IPS-15b (cell line): ENCODE data around the gene EPS8L3.
"Not testable (repeated sequence)": the region's sequence is repeated elsewhere in the genome, so short reads cannot be mapped to it uniquely, and the experiment has no call there.

Source experiments
- H3K27me3 ChIP-seq: one replicate; pipeline ENCODE4 v1.6.1; 2013; ENCODE audit warnings: low read length; ENCODE audit not compliant: control insufficient read depth, insufficient read depth
- H3K36me3 ChIP-seq: one replicate; pipeline ENCODE4 v1.6.1; 2013; ENCODE audit warnings: low read length; ENCODE audit not compliant: control insufficient read depth, insufficient read depth
- H3K4me1 ChIP-seq: one replicate; pipeline ENCODE4 v1.6.1; 2013; ENCODE audit warnings: mild to moderate bottlenecking, low read length; ENCODE audit not compliant: control insufficient read depth, insufficient read depth
- H3K4me3 ChIP-seq: one replicate; pipeline ENCODE4 v1.5.1; 2013; ENCODE audit warnings: low read depth, low read length
- H3K9ac ChIP-seq: one replicate; pipeline ENCODE4 v1.6.1; 2013; ENCODE audit warnings: low read depth, mild to moderate bottlenecking, low read length
- H3K9me3 ChIP-seq: one replicate; pipeline ENCODE4 v1.6.1; 2013; ENCODE audit warnings: mild to moderate bottlenecking, low read length; ENCODE audit not compliant: control insufficient read depth, insufficient read depth

EPS8L3 gene

DNA sequence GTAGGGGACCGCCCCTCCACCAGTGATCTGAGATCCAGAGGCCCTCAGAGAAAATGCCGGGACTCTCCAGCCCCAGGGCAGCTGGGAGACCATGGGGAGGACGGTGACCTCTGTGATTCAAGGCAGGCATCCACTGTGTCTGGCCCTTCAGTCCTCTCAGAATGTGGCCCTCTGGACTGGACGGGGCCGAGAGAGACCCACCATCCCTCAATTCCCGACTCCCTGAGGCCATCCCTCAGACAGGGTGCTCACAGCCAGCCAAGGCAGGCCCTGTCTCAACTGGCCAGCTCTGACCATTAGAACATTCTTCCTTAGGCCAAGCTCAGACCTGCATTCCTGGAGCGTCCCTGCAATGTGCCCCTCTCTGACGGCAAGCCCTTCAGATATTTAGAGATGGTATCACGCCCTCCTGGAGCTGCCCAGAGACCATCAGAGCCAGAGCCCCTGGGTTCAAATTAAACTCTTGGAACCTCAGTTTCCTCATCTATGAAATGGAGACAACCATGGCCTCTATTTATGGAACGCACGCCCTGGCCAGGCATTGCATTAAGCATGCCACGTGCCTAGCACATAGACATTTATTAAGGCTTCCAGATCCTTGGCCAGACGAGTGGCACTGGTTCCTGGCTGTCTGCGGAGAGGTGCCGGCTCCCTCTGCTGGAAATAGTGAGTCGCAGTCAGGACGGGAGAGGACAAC, 9.6 kb upstream of the EPS8L3 start:
- Histone ChIP-seq H3K36me3 (no peaks in the 10 kb centered on the region), H3K9ac (no peak overlapping the region), H3K4me1 (no peaks in the 10 kb centered on the region), H3K4me3 (no peak overlapping the region), H3K27me3 (peaks cover 6% of the 10 kb centered on the region), H3K9me3 (no peaks in the 10 kb centered on the region)

DNA sequence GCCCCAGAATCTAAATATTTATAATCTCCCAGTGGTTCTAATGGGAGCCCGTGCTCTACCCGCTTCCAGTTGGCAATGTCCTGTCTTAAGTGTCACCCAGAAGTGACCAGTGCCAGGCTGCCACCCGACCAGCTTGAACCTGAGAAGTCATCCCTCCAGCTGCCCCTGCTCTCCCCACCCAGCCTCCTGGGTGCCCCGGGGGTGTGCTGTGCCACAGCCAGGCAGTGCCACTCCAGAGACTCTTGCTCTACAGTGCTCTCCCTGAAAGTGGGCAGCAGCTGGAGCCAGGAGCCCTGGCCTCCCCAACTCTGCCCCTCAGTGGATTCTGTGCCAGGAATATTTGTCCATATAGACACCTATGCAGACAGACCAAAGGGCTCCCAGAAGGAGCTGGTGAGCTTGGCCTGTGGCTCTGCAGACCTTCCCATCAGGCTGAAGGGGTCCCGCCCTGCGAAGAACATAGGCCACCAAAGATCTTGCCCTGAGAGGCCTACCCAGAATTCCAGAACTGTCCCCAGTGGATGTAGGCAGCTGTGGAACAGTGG, 9.0 kb upstream of the EPS8L3 start:
- Histone ChIP-seq H3K4me3 (no peak overlapping the region), H3K9ac (no peak overlapping the region), H3K27me3 (peaks cover 6% of the 10 kb centered on the region), H3K9me3 (no peaks in the 10 kb centered on the region), H3K4me1 (no peaks in the 10 kb centered on the region), H3K36me3 (no peaks in the 10 kb centered on the region)

DNA sequence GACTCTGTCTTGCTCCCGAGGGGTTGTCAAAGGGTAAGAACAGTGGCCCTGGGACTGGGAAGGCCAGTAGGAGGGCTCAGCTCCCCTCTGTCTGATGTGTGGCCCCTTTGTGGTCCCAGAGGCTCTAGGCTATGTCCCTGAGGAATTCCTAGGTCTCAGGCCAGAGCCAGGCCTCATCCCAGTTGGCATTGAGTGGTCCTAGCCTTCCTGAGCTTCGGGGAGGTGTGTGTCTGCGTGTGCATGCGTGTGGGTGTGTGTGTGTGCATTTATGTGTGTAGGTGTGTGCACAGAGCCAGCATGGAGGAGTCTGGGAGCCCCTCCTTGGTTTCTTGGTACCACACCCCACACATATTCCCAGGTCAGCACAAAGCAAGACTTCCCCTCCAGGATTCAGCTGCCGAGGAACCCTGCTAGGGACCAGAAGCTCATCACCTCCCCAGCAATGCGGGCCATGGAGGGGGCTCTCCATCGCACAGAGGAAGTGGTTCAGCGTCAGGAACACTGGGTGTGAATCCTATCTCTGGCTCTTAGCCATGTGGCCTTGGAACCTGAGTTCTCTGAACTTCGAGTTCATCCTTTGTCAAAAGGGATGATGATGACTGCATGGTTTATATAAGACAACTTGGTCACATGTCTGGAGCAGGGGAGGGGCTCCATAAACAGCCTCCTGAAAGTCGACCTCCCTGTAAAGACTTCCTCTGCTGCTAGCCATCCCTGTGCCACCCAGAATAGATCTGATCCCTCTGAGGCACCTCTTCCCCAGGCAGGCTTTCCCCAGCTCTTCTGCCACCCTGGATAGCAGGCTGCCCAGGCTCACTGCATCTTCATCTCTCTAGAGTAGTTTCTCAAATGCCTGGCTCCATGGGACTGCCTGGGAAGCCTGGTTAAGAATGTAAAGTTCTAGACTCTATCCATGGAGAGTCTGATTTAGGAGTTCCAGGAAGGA, 8.3 kb upstream of the EPS8L3 start:
- Histone ChIP-seq H3K36me3 (no peaks in the 10 kb centered on the region), H3K9me3 (no peaks in the 10 kb centered on the region), H3K9ac (no peak overlapping the region), H3K4me3 (no peak overlapping the region), H3K27me3 (peaks cover 6% of the 10 kb centered on the region), H3K4me1 (no peaks in the 10 kb centered on the region)

DNA sequence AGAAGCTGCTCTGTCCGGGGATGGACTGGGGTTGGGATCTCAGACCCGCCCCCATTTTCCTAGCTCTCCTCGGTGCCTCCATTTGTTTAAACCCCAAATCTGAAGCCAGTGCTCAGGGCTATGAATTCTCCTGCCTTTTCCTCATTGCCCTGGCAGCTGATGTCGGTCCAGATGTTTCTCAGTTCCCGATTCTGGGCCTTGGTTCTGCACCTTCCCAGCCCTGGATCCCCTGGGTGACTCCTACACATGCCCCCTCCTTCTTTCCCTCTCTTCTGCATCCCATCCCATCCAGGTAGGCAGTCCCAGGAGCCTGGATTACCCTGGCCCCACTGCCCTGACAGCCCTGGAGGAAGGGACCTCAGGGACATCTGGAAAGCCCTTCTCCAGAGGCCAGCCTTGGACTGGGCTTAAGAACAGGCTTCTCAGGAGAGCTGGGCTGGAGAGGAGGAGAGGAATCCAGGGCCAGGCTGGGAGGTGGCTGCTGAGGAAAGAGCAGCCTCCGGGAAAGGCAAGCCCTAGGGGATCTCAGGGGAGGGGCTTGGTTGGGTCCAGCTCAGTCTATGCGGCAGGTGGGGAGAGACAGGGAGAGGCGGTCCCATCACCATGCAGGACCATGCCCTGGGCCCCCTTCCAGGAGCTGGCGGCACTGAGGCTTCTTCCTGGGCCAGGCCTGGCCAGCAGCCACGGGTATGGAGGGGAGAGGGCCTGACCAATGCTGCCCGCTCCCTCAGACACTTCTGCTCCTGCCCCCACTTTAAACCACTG, 6.8 kb upstream of the EPS8L3 start:
- H3K4me3 ChIP-seq = no peak overlapping the region
- H3K9me3 ChIP-seq = no peaks in the 10 kb centered on the region
- no peak overlapping the region for H3K9ac ChIP-seq
- no peaks in the 10 kb centered on the region for H3K36me3 ChIP-seq
- H3K4me1 ChIP-seq = no peaks in the 10 kb centered on the region
- peaks cover 6% of the 10 kb centered on the region for H3K27me3 ChIP-seq

DNA sequence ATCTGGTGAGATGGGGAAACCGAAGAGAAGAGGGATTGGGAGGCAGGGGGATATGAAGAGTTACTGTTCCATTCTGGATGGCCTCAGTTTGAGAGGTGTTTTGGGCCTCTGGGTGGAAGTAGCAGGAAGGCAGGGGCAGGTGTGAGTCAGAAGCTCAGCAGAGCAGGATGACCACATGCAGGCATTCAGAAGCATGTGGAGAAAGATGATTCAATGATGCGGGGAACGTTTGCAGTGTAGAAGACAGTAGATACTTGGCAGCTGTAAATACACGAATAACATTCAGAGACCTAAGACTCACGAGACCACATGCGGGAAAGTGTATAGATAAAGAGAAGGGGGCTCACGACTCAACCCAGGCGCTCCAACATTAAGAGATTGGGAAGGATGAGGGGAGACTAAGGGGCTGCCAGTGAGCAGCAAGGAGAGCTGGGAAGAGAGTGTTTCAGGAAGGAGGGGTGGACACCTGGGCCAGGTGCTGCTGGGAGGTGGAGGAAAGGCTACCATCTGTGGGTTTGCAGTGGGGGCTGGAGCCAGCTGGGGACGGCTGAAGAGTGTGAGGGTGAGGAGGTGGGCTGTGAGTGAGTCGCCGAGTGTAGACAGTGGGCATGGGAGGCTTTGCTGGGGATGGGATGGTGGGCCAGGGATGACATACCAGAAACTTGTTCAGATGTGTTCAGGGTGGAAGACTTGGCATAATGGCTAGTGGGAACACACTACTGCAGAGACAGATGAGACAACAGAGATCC, 5.8 kb upstream of the EPS8L3 start:
- Histone ChIP-seq H3K9me3 (no peaks in the 10 kb centered on the region), H3K4me3 (no peak overlapping the region), H3K27me3 (peaks cover 6% of the 10 kb centered on the region), H3K9ac (no peak overlapping the region), H3K36me3 (no peaks in the 10 kb centered on the region), H3K4me1 (no peaks in the 10 kb centered on the region)

DNA sequence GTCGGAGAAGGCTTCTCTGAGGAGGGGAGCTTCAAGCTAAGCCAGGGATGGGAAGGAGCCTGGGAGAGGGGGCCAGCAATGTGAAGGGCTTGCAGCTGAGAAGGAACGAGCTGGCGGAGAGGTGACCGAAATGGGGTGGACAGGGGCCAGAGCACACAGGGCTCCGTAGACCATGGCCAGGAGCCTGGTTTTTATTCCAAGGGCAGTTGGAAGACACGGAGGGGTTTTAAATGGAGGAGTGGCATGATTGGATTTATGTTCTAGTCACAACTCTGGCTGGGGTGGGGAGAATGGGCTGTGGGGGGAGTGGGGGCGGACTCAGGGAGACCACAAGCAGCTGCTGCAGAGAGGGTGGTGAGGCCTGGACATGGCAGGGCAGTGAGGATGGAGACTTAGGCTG, 5.1 kb upstream of the EPS8L3 start:
- H3K4me1 ChIP-seq = no peaks in the 10 kb centered on the region
- H3K4me3 ChIP-seq = no peak overlapping the region
- peaks cover 4% of the 10 kb centered on the region for H3K27me3 ChIP-seq
- no peaks in the 10 kb centered on the region for H3K36me3 ChIP-seq
- H3K9ac ChIP-seq = no peak overlapping the region
- H3K9me3 ChIP-seq = no peaks in the 10 kb centered on the region

DNA sequence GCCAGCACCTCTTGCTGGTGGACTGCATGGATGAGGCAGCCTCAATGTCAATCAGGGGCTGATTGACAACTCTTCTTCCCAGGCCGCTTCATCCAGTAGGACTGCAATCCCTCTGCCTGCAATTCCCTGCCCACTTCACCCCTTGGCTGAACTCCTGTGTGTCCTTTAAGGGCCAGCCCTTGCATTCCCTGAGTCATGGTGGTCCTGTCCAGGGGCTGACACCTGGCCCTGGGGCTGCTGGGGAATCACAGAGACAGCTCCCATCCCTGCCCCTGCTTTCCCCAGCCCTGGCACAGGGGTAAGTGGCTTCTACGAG, 4.6 kb upstream of the EPS8L3 start:
- H3K27me3 ChIP-seq = peaks cover 2% of the 10 kb centered on the region
- no peak overlapping the region for H3K9ac ChIP-seq
- H3K36me3 ChIP-seq = no peaks in the 10 kb centered on the region
- no peak overlapping the region for H3K4me3 ChIP-seq
- H3K9me3 ChIP-seq = no peaks in the 10 kb centered on the region
- no peaks in the 10 kb centered on the region for H3K4me1 ChIP-seq

DNA sequence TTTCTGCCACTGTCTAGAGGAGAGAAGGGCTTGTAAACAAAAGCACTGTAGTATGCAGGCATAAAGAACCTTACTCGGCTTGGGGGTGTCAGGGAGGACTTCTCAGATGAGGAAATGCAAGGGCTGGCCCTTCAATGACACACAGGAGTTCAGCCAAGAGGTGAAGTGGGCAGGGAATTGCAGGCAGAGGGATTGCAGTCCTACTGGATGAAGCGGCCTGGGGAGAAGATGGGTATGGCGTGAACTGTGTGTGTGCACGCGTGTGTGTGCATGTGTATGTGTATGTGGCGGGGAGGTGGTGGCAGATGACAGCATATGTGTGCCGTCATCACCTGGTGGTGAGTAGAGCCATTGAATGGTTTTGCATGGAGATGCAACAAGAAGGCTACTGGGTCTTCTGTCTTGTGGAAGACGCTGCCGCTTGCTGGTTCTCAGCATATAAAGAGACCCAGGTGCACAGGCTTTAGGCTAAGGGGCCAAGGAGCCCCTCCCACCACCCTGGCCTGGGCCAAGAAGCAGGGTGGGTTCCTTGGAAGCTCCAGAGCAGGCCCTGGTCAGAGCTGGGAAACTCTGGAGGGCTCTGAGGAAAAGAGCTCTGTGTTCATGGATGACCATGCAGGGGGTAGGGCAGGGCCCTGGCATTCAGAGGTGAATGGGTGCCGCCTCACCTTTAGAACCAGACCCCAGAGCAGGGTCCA, 4.1 kb upstream of the EPS8L3 start:
- Histone ChIP-seq H3K9ac (no peak overlapping the region), H3K4me1 (no peaks in the 10 kb centered on the region), H3K9me3 (no peaks in the 10 kb centered on the region), H3K27me3 (no peaks in the 10 kb centered on the region), H3K4me3 (no peak overlapping the region), H3K36me3 (no peaks in the 10 kb centered on the region)

DNA sequence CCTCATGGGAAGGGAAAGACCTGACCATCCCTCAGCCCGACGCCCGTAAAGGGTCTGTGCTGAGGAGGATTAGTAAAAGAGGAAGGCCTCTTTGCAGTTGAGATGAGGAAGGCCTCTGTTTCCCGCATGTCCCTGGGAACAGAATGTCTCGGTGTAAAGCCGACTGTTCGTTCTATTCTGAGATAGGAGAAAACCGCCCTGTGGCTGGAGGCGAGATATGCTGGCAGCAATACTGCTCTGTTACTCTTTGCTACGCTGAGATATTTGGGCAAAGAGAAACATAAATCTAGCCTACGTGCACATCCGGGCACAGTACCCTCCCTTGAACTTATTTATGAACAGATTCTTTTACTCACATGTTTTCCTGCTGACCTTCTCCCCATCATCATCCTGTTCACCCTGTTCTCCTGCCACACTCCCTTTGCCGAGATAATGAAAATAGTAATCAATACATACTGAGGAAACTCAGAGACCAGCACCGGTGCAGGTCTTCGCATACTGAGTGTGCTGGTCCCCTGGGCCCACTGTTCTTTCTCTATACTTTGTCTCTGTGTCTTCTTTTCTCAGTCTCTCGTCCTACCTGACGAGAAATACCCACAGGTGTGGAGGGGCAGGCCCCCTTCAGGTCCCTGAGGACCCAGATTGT, 3.4 kb upstream of the EPS8L3 start:
- not testable (repeated sequence) for H3K4me1 ChIP-seq, H3K4me3 ChIP-seq, H3K9ac ChIP-seq, H3K27me3 ChIP-seq, H3K9me3 ChIP-seq, H3K36me3 ChIP-seq

DNA sequence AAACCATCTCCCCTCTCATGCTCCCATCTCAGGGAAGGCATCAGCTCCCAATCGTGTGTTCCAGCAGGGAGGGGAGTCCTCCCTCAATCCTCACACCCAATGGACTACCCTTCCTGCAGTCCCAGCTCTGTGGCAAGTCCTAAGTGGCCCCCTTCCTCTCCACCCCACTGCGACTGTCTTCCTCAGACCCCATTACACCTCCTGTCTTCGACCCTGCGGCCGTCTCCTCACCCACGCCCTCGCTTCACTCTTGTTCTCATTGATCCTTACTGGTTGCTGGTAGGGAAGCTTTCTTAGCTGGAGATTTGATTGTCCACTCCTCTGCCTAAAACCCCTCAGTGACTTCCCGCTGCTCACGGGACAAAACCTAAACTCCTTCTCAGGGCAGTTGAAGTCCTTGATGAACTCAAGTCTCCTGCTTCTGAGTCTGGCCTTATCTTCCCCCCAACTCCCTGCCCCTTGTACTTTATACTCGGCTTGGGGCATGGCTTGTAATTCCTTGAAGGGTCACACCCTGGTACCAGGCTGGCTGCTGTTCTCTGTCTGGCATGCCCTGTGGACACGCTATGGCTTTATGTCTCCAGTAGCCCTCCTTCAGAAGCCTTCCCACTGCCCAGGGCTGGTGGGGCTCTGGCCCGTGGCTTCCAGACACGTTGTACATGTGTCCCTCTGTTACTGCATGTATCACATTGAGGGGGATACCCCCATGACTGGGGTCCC, 2.3 kb upstream of the EPS8L3 start:
- Histone ChIP-seq H3K36me3 (no peaks in the 10 kb centered on the region), H3K9ac (no peak overlapping the region), H3K27me3 (no peaks in the 10 kb centered on the region), H3K4me1 (no peaks in the 10 kb centered on the region), H3K9me3 (no peaks in the 10 kb centered on the region), H3K4me3 (no peak overlapping the region)
